ENCODE data around the gene BEST4. TPM values are rescaled to one million over a fixed set of nuclear protein-coding genes. Genes with fewer than 3 reads are reported as not detected.
A peak's percentile ranks its signal among the peaks of the same experiment; 100 is the strongest.

BEST4 gene
- total and polyA plus RNA-seq, 2 of the 13 experiments (the other 11 are each of a cell fraction or from before 2014, with no cell fraction given) = 0.77 to 1.4 TPM

GRCh38 chr1:44786138-44786840, 1.7 kb downstream of the BEST4 start (continued):
- no peak for TF ChIP-seq ZBTB40 (IDR thresholded peaks at IDR 0.05)
- TF ChIP-seq ZBTB40 (CRISPR knock-in tag; IDR thresholded peaks at IDR 0.05) = peak; percentile 69
- TF ChIP-seq RXRA (CRISPR knock-in tag; IDR thresholded peaks at IDR 0.05) = peak; percentile 62; the same call in 1 of the 2 replicates
- TF ChIP-seq SNAI1 (CRISPR knock-in tag; IDR thresholded peaks at IDR 0.05; ENCODE audit: borderline replicate concordance) = no peak
- TF ChIP-seq RARG (CRISPR knock-in tag; IDR thresholded peaks at IDR 0.05; ENCODE audit: low read depth) = no peak
- TF ChIP-seq ZNF720 (CRISPR knock-in tag; IDR thresholded peaks at IDR 0.05) = no peak
- no peak for TF ChIP-seq ZEB1 (IDR thresholded peaks at IDR 0.05; ENCODE audit: insufficient replicate concordance, low read depth)
- no peak for TF ChIP-seq ATF1 (CRISPR knock-in tag; IDR thresholded peaks at IDR 0.05)
- no peak for TF ChIP-seq GMEB2 (CRISPR knock-in tag; IDR thresholded peaks at IDR 0.05; ENCODE audit: low read depth)
- peak; percentile 31; the same call in 1 of the 2 replicates for TF ChIP-seq POGZ (CRISPR knock-in tag; IDR thresholded peaks at IDR 0.05)
- TF ChIP-seq ZNF205 (CRISPR knock-in tag; IDR thresholded peaks at IDR 0.05) = no peak
- TF ChIP-seq MED1 (CRISPR knock-in tag; IDR thresholded peaks at IDR 0.05) = no peak
- no peak for TF ChIP-seq SP5 (CRISPR knock-in tag; IDR thresholded peaks at IDR 0.05; ENCODE audit: borderline replicate concordance, low read depth)
- TF ChIP-seq ZMYM4 (CRISPR knock-in tag; IDR thresholded peaks at IDR 0.05) = 0 out of 2 replicates have a peak, but pooled peaks have one; percentile 25
- TF ChIP-seq ZNF280B (CRISPR knock-in tag; IDR thresholded peaks at IDR 0.05; ENCODE audit: borderline replicate concordance) = peak; percentile 65; the same call in 1 of the 2 replicates

All from HepG2 (cell line).